ENCODE data around the gene SLC45A3.

The SLC45A3 gene

DNA sequence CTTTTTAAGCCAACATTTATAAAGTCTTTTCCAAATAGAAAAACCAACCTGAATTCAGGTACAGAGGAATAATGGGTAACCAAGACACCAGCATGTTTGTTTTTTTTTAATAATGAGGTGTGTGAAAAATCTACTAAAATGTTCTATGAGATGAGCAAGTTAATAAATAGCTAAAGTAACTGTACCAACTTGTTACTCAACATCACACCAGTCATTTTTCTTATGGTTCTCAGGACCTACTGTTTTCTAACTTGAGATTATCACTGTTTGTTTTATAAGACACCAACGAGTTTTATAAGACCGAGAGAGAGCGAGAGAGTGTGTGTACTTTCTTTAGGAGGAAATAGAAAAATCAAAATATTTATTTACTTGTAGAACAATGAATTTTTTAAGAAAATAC is 60.9 kb downstream of the SLC45A3 start:
- TF ChIP-seq, protein P1, sequence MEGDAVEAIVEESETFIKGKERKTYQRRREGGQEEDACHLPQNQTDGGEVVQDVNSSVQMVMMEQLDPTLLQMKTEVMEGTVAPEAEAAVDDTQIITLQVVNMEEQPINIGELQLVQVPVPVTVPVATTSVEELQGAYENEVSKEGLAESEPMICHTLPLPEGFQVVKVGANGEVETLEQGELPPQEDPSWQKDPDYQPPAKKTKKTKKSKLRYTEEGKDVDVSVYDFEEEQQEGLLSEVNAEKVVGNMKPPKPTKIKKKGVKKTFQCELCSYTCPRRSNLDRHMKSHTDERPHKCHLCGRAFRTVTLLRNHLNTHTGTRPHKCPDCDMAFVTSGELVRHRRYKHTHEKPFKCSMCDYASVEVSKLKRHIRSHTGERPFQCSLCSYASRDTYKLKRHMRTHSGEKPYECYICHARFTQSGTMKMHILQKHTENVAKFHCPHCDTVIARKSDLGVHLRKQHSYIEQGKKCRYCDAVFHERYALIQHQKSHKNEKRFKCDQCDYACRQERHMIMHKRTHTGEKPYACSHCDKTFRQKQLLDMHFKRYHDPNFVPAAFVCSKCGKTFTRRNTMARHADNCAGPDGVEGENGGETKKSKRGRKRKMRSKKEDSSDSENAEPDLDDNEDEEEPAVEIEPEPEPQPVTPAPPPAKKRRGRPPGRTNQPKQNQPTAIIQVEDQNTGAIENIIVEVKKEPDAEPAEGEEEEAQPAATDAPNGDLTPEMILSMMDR (IDR thresholded peaks at IDR 0.05; ENCODE audit: low read depth, low read length, missing control alignments) = no peak
- Histone ChIP-seq H3K4me3 (ENCODE audit: low read depth, low read length) (no peak overlapping the region), H3K27me3 (replicated peaks) (no peaks in the 10 kb centered on the region), H3K36me3 (replicated peaks) (peaks cover 54% of the 10 kb centered on the region), H3K27ac (no peak overlapping the region)
- DNase-seq = no peak
- in situ Hi-C loops (cut with HindIII; ENCODE audit: low pct_ligation_motif_present, low sequenced_read_pairs) = no loop called here

DNA sequence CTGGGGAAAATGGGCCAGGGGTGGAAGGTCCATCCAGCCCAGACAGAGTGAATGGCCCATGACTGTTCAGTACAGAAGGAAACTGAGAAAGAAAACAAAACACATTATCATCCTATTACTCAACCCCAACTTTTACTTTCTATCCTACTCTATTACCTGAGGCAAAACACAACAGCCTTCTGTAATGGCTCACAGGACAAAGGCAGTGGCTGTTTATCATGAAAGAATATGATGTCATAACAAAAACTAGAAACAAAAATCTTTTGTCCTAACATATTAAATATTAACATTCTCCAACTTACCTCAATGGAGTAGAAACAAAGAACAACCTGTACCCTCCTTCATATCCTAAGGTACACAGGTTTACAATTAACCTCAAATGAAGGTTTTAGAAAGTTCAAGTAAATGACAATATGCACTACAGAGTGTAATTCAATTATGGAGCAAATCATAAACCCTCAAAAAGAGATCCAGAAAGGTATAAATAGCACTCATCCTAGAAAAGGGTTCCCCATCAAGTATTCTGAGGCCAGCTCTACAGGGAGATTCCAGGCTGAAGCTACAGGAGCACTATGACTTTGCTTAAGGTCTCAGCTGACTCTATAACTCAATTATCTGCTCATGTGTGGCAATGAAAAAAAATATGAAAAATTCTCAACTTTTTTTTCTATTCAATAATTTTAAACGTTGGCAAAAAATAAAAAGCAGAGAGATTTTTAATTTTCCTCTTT is 63.6 kb downstream of the SLC45A3 start:
- H3K4me3 ChIP-seq (ENCODE audit: low read depth, low read length) = no peak overlapping the region
- TF ChIP-seq, protein P1 (IDR thresholded peaks at IDR 0.05; ENCODE audit: low read depth, low read length, missing control alignments) = no peak
- in situ Hi-C loops (cut with HindIII; ENCODE audit: low pct_ligation_motif_present, low sequenced_read_pairs) = no loop called here
- DNase-seq = no peak
- no peak overlapping the region for H3K27ac ChIP-seq
- no peaks in the 10 kb centered on the region for H3K27me3 ChIP-seq (replicated peaks)
- H3K36me3 ChIP-seq (replicated peaks) = peaks cover 48% of the 10 kb centered on the region

DNA sequence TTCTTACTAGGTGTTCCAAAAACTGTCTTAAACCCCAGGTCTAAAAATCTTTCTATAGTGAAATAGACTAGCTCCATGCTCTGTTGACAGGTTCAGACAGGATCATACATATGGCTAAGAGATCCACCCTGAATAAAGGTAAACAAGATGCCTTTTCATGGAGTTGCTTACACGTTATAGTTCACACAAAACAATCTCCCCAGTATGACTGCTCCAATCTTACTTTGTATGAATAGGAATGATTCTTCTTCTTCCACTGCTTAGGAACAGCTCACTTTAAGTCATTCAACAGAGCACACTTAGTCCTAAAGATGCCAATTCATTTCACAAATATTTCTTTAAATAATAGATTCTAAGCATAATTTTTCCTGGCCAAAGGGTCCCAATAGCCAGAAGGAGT is 64.5 kb downstream of the SLC45A3 start:
- Histone ChIP-seq H3K27ac (no peak overlapping the region), H3K27me3 (replicated peaks) (no peaks in the 10 kb centered on the region), H3K36me3 (replicated peaks) (peaks cover 45% of the 10 kb centered on the region), H3K4me3 (ENCODE audit: low read depth, low read length) (no peak overlapping the region)
- TF ChIP-seq, protein P1 (IDR thresholded peaks at IDR 0.05; ENCODE audit: low read depth, low read length, missing control alignments) = no peak
- in situ Hi-C loops (cut with HindIII; ENCODE audit: low pct_ligation_motif_present, low sequenced_read_pairs) = no loop called here
- no peak for DNase-seq

DNA sequence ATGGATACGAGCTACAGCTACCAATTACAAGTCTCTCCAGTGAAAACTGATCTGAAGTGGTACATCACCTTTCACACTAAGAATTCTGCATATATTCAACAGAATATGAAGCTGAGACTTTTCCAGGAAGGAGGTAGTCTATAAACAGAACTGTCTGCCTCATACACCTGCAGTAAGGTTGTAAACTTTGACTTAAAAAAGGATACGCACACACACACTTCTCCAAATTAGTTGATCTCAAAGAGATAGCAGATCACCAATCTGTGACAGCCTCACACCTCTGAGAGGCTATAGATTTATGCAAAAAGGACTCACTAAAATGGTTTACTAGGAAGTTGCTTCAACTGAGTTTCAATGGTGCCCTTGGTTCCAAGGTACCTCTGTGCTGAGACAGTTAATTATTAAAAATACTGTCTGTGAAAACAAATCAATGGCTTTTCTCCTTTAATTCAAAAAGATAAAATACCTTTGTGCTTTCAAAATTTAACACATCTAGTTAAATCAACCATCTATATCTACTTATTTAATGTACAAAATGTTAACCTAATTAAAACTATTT is 66.4 kb downstream of the SLC45A3 start:
- in situ Hi-C loops (cut with HindIII; ENCODE audit: low pct_ligation_motif_present, low sequenced_read_pairs) = no loop called here
- Histone ChIP-seq H3K27me3 (replicated peaks) (no peaks in the 10 kb centered on the region), H3K4me3 (ENCODE audit: low read depth, low read length) (no peak overlapping the region), H3K36me3 (replicated peaks) (peaks cover 33% of the 10 kb centered on the region), H3K27ac (no peak overlapping the region)
- DNase-seq = no peak
- TF ChIP-seq, protein P1 (IDR thresholded peaks at IDR 0.05; ENCODE audit: low read depth, low read length, missing control alignments) = no peak

DNA sequence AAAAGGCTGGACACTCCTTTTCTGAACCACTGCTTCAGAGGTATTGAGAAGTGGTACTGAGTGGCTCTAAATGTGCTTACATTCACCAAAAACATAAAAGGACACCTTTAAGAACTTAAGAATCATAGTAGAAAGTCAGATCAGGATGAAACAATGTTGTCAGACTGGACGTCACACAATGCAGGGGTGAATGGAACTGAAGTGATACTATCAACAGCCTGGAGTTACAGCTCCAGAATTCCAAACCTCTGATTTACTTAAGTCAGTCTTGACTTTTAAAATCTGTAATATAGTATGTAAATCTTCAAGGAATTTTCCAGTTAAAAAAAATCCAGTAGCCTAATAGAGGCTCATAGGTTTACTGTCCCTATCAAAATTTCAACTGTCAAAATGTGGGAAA is 67.8 kb downstream of the SLC45A3 start:
- H3K27ac ChIP-seq = no peak overlapping the region
- no peaks in the 10 kb centered on the region for H3K27me3 ChIP-seq (replicated peaks)
- TF ChIP-seq, protein P1 (IDR thresholded peaks at IDR 0.05; ENCODE audit: low read depth, low read length, missing control alignments) = no peak
- no peak for DNase-seq
- no peak overlapping the region for H3K4me3 ChIP-seq (ENCODE audit: low read depth, low read length)
- peaks cover 21% of the 10 kb centered on the region for H3K36me3 ChIP-seq (replicated peaks)
- in situ Hi-C loops (cut with HindIII; ENCODE audit: low pct_ligation_motif_present, low sequenced_read_pairs) = no loop called here

Data from brain microvascular endothelial cell (primary cell).